Fibroblast of upper back skin (primary cell): Measurements from ENCODE around the gene NR4A1.

ENCODE experiments used
- DNase-seq: peaks from one replicate; pipeline ENCODE4 v3.0.0-alpha.2; 2013

The NR4A1 gene

DNA sequence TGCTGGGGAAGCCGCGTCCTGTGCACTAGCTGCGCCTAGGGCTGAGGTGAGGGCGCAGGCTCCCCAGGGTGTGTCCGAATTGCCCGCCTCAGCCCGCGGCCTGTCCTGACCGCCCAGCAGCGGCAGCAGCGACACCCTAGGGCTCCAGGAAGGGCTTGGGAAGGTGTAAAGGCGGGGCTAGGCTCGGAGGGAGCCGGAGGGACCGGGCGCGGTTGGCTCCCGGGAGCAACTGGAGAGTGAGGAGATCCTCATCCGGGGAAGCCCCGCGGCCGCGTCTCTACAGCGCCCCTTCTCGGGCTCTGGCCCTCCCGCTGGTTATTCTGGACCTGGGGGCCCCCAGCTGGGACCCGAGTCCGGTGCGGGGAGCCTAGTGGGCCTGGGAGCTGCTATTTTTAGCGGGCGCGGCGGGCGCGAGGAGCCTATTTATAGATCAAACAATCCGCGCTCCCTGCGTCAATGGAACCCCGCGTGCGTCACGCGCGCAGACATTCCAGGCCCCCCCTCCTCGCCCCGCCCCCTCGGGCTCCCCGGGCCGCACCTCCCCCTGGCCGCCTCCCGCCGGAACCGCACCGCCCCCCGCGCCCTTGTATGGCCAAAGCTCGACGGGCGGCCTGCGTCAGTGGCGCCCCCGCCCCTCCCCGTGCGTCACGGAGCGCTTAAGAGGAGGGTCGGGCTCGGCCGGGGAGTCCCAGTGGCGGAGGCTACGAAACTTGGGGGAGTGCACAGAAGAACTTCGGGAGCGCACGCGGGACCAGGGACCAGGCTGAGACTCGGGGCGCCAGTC is at the start of gene NR4A1:
Gene NR4A1, plus strand, starts transcription at position 685 of the 784 bp plus-strand sequence. CDS start 2,887 bp downstream, outside the sequence.
- DNase-seq: peak; percentile 92

DNA sequence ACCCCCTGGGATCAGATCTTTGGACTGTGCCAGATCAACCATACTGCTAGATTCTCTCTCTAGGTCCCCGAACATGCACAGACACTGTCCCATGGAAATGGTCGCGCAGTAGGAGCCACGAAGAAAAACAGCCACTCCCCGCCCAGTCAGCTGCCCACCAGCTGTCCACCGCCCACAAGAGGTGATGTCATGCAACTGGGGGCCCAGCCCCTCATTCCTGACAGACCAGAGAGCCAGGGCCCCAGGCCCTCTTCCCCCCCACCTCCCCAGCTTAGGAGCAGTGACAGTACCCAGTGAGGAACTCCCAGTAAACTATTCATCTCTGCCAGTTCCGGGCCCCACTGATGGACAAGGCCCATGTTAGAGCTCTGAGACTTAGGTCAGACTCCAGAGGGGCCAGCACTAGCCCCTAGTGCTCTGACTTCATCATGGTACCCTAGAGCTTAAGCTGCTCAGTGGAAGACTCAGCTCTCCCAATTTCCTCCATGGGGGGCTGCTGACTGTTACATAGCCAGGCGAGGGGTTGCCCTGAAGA is 48.2 kb upstream of the NR4A1 start:
- no peak for DNase-seq

GRCh38 chr12:52003591-52003990 is 47.7 kb upstream of the NR4A1 start:
- no peak for DNase-seq

DNA sequence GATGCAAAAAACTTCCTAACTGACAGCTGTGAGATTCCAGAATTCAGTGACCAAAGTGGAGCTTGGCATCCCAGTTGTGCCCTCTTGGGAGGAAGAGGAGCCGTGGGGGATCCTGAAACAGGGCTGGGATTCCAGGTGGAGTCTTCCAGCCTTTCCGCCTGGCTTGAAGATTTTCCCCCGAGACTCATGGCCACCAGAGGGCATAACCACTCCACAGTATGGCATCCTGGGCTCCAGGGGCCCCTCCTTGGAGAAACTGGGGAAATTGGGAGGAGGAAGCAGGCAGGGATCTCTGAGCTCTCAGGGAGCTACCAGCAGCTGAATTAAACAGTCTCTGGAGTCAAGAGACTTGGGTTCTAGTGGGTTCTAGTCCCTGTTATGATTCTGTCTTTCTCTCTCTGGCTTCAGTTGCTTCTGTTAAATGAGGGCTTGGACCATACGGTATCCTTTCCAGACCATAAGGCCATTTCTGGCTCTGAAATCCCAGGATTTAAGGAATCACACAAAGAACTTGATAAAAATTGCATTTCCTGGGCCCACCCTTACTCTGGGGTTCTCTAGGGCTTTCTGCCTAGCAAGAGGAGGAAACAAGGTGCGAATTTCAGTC is 47.1 kb upstream of the NR4A1 start:
- DNase-seq: peak; percentile 67

DNA sequence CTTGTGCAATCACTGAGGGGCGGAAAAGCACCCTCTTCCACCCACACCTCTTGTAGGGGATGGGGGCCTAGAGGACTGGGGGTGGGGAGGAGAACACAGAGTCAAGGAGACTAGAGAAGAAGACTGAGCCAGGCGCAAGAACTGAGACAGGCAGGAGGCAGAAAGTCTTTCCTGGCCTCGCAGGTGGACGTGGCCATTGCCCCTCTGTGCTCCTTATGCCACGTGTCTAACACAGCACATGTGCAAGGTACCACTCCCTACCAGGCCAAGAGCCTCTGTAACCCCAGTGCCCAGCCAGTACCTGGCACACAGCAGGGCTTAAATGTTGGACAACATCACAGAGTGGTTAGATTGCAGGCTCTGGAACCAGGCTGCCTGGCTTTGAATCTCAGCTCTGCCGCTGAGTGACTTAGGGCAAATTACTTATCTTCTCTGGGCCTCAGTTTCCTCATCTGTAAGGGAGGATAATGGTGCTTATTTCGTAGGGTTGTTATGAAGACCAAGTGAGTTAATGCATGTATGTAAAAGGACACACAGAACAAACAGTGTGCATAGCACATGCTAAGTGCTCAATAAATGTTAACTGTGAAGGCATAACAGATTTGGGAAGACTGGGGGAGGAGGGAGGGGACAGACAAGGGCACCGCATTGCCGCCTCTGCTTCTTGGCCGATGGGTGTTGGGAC is 45.9 kb upstream of the NR4A1 start:
- no peak for DNase-seq

DNA sequence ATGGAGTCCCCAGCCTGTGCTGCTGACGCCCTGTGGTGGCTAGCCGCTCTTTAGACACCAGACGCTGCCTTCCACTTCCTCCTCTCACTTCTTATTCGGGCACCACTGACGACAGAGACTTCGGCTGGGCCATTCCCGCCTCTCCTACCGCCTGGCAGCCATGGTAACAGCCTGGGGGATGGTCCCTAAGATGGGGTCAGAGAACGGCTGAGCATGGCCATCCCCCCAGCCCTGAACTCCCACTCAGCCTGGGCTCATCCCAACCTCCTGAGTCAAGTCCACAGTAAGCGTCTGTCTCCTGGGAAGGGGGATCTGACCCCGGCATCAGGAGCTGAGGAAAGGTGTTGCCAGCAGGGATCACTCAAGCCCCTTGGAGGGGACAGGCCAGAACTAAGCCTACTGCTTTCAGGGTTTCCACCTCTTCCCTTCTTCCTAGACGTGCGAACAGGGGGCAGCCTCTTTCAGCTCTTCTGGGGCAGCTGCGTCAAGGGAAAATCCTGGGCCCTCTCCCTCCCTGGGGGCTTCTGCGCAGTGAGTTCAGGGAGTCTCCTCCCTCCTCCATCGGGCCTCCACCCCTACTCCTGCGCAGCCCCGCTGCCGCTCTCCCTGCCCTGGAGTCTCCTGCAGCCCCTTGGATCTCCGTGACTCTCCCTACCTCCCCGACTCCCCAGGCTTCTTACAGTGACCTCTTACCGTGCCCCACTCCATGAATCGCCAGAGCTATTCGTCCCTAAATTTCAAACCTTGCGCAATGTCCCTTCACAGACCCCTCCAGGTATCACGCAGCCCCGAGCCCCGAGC is 45.1 kb upstream of the NR4A1 start:
- no peak for DNase-seq

GRCh38 chr12:52006726-52007157 is 44.5 kb upstream of the NR4A1 start, which contains the start of gene TAMALIN:
Gene TAMALIN, plus strand, starts transcription at chr12:52006946. Its CDS starts 74 bp downstream, at chr12:52007020.
- peak; percentile 71 for DNase-seq

DNA sequence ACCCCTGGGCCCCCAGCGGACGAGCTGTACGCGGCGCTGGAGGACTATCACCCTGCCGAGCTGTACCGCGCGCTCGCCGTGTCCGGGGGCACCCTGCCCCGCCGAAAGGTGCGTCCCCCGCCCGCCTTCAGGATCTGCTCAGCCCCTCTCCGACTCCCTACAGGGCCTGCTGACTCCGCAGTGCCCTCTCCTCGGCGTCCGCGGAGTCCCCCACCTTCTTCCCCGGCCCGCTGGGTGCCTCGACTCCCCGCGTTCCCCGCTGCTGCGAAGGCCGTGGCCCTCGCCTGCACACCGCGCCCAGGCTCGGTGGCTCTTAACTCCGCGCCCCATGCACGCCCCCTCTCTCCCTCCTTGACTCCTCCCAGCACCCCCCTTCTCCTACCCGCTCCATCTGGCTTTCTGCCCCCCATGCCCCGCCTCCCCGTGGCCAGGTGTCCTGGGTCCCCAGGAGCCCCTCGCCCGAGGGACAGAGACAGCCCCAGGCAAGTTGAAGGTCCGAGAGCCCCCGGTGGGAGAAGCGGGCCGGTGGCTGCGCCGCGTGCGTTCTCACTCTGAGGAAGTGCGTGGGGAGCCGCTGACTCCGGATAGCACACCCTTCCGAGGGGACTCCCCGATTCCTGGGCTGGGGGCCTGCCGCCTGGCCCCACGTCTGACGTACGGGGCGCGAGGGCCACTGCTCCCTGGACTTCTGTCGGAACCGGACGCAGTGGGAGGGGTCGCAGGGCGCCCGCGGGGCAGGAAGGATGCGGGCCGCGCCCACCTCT is 43.9 kb upstream of the NR4A1 start:
- no peak for DNase-seq

DNA sequence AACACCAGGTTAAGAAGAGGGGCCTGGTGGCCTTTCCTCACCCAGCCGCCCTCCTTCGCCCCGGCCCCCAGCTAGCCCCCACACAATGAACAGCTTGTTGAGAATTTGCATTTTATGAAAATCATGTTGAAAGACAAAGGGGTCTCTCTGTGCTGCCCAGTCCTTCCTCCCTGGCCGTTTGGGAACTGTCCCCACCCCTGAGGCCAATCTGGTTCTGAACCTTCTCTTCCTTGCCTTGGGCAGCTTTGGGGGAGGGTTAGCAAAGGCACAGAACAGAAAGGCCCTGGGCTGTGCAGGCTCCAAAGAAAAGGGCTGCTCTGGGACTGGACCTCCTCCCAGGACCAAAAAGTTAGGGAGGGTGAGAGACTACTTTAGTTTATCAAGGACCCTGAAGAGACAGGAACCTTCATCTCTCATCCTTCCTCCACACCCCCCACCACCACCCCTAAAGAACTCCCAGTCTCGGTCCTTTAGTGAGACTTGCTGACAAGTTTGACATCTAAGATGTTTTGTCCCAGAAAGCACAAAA is 43.2 kb upstream of the NR4A1 start:
- no peak for DNase-seq

- DNase-seq: no peak
Measured at GRCh38 chr12:52009081-52009751, 42.0 kb upstream of the NR4A1 start.

GRCh38 chr12:52010152-52010622 is 41.1 kb upstream of the NR4A1 start:
- peak; percentile 93 for DNase-seq

GRCh38 chr12:52010692-52011601 is 40.3 kb upstream of the NR4A1 start:
- DNase-seq: no peak

- no peak for DNase-seq
Measured at GRCh38 chr12:52011602-52012214, 39.5 kb upstream of the NR4A1 start.

- no peak for DNase-seq
Measured at GRCh38 chr12:52013626-52014310, 37.5 kb upstream of the NR4A1 start.

GRCh38 chr12:52014567-52015530 is 36.4 kb upstream of the NR4A1 start:
- DNase-seq: no peak

- DNase-seq: no peak
Measured at GRCh38 chr12:52015532-52016041, 35.7 kb upstream of the NR4A1 start.
